HPDE6-E6E7 (cell line): ENCODE data around the gene RANBP3L.
"Not testable (repeated sequence)": the region's sequence is repeated elsewhere in the genome, so short reads cannot be mapped to it uniquely, and the experiment has no call there.

Experiments
- DNase-seq: peaks from one replicate; pipeline ENCODE4 v3.0.0; 2011; ENCODE audit warnings: missing footprints; ENCODE audit errors: extremely low spot score

The RANBP3L gene

GRCh38 chr5:36301858-36302603, at the start of gene RANBP3L:
Gene RANBP3L (minus strand): TSS chr5:36301902. CDS start chr5:36301416, 486 bp downstream.
- DNase-seq = no peak

GRCh38 chr5:36346896-36347690, 45.4 kb upstream of the RANBP3L start:
- no peak for DNase-seq

DNA sequence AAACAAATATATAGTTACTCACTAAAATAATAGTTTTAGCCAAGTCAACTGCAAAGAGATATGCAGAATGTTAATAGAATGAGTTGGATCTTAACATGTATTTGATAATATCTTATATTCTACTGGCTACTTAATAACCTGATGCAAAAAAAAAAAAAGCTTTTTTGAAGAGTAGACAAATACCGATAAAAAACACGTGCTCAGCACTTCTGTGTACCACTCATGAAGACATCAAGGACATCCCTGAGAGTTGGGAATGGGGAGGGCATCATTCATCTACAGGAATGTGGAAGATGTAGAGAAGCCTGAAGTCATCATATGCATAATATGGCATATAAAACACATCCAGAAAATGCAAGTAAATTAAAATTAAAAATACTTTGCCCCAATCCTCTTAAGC, 43.2 kb upstream of the RANBP3L start:
- DNase-seq = no peak

DNA sequence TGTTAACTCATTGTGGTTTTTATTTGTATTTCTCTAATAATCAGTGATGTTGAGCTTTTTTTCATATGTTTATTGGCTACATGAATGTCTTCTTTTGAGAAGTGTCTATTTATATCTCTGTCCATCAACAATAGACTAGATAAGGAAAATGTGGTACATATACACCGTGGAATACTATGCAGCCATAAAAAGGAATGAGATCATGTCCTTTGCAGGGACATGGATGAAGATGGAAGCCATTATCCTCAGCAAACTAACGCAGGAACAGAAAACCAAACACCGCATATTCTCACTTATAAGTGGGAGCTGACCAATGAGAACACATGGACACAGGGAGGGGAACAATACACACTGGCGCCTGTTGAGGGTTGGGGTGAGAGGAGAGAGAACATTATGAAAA, 40.0 kb upstream of the RANBP3L start:
- DNase-seq = not testable (repeated sequence)

DNA sequence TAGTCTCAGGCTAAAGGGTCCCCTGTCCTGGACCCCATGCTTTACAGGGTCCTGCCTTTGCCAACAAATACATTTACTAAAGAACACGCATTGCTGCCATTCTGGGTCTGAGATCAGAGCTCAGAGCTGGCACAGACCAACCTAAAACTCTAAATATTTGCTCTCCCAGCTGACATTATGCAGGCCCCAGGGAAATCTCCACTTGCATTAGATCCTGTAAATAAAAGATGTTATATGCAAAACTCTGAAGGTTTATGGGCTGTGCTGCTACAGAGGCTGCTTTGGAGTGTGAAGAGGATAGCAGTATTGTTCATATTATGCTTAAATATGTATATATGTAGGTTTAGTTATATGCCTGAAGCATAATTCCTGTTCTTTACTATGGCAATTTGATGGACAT, 35.9 kb upstream of the RANBP3L start:
- DNase-seq = no peak

DNA sequence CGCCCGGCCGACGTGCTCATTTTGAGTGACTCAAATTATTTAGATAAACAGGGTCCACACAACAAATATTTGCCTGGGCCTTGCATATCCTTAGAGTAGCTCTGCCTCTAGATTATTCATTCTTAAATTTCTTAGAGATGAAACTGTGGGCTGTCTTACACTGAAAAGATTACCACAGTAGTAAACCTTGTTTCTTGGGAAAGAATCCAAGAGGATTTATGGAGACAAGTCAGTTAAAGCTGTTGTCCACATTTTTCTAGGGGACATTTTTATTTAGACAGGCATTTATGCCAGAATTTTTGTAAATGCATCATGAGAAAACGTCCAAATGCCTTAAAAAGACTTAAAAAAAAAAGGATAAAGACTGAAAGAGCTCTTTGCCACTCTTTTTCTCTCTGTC, 32.6 kb upstream of the RANBP3L start:
- no peak for DNase-seq

- DNase-seq = not testable (repeated sequence)
These were observed 31.0 kb upstream of the RANBP3L start for GRCh38 chr5:36332720-36333119.

DNA sequence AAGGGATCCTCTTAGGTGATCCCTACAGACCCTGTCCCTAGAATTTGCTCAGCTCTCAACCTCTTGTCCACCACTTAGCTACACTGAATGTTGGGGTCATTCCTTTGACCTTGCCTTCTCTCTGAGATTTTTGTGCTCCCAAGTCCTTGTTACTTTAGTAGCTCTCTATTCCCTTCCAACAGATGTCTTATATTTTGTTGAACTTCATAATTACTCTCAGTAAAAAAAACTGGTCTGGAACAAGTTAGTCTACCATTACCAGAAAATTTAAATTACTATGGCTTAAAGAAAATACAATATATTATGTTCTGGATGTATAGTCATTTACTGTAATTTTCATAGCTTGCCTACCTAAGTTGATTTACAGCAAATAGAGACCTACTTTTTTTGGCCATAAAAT, 23.5 kb upstream of the RANBP3L start:
- no peak for DNase-seq

DNA sequence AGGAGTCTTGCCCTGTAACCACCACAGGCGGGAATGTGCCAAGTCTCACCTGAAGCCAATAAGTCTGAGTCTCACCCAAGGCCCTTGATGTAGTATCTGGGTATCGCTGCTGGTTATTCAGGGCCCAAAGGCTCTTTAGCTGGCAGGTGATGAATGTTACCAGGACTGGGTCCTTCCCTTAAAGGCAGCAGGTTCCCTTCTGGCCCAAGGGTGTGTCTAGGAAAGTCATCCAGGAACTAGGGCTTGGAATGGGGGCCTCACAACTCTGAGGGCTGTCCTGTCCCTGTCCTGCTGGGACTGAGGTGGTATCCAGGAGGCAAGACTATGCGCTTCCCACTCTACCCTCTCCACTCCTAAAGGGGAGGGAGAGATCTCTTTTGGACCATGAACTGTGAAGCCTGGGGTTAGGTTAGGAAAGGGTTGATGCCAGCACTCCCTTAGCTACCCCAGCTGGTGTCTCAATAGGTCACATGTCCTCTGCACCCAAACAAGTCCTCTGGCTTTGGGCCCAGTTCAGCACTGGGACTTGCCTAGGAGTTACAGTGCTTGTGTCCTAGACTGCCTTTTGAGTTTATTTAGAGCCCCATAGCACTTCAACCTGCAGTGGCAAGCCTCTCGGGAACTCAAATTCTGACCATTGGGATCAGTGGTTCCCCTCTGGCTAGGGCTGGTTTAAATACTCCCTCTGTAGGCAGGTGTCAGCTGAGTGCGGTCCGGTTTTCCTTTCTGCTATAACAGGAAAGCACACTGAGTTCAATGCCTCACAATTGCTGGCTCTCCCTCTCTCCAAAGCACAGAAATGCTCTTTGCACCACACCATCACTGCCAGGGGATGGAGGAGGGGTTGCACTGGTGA, 22.5 kb upstream of the RANBP3L start:
- no peak for DNase-seq

GRCh38 chr5:36312953-36313672, 11.4 kb upstream of the RANBP3L start:
- no peak for DNase-seq

DNA sequence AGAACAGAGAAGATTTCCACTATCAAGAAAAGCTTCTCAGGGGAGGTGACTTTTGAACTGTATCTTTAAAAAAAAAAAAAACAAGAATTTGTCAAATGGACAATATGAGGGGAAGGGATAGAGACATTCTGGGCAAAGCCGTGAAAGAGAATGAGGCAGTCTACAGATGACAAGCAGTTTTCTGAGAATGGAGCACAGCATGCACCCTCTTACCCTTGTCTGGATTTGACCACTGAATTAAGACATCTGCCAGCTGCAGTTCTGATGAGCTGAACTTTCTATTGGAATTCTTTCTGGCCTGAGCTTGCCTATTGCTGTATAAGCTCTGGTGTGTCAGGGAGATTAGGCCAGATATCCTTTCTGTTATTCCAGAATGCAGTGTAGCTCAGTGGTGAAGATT, 10.3 kb upstream of the RANBP3L start:
- no peak for DNase-seq

- no peak for DNase-seq
These were observed 8.4 kb upstream of the RANBP3L start for GRCh38 chr5:36310138-36310537.

- peak; percentile 12 for DNase-seq
These were observed 4.0 kb upstream of the RANBP3L start for GRCh38 chr5:36305571-36306326.

- DNase-seq = no peak
These were observed 2.5 kb upstream of the RANBP3L start for GRCh38 chr5:36304095-36304805.

DNA sequence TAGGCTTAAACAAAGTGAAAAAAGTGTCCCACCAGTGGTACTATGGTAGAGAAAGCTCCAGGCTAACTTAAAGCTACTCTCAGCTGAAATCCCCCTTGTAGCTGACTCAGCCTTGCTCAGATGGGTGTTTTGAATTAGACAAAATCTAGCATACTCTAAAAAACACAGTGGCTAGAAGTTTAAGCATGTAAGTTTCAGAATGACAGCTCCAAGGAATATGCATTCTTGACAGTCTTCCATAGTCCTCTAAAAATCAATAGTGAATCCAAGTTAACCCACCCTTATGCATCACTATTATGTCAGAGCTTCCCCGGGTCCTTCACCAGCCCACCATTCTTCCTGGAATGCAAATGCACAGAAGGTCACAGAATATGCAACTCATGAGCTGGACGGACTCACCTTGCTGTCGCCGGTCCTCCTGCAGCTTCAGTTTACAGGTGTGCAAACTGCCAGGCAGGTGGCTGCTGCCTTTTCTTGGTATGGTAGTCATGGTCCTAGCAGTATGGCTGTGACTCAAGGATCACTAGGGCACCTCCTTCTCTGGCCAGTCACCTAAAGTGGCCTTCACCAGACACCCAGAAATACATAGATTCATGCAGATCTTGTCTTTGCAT, 668 bp downstream of the RANBP3L start:
- DNase-seq = peak; percentile 4

DNA sequence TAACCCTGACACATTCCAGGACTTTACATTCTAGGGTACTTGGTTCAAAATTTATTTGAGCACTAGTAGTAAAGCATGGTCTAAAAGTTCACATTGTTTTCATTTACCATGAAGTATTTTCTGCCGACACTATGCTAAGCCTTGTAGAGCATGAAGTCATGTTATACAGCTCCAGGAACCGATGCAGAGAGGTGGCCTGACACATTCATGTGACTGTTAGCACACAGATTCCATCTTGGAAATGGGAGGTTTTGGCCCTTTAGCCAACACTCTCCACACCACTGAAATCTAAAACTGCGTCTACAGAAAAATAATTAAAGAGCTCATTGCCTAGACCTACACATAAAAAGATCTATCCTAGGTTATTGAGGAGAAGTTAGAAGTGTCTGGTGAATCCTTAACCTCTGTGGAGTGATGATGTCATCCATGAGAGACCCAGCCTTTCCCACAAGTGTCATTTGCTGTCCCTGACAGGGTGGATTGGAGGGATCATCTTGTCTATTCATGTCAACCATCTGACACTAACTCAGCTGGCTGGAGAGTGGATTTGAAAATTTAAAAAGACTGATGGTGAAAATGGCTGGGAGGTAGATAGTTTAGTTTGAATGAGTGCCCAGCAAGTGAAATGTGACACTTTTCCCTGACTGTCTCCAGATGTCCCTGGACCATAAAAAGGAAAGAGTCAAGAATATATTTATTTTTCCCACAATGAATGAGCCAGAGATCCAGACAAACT, 1.3 kb downstream of the RANBP3L start:
- DNase-seq = no peak

DNA sequence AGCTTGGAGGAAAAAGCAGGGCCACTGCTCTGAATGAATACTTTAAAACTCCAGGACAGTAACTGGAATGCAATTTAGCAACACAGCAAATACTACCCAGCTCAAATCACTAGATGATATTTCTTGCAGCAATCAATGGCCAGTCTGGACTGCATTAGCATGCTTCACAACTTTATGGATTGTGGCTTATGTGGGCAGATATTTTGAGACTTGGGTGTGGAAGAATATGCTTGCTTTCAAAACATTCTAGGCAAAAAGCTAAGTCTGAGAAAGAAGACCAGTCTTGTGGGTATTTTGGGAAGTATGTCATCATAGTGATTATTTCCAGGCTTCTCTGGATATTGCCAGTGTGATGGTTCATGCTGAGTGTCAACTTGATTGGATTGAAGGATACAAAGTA, 3.1 kb downstream of the RANBP3L start:
- no peak for DNase-seq

DNA sequence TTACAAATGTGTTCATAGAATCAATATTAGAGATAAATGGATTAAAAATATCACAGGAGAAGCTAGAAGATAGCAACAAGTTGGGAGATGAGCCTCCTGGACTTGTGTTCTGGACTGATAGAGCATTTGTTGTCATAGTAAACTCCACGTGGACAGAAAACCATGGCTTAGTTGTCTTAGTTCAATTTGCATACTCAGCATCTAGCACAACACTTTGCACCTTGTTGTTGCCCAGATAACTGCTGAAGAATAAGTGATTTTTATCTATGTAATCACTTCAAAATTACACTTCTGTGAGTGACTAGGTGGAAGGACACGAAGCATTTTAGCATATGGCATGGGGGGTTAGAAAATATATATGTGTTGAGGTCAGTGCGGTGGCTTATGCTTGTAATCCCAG, 4.0 kb downstream of the RANBP3L start:
- no peak for DNase-seq
